Amniotic epithelial cell (primary cell): ENCODE results near the gene ZNF524.
"Not testable (repeated sequence)": the region's sequence is repeated elsewhere in the genome, so short reads cannot be mapped to it uniquely, and the experiment has no call there.

Source experiments
- DNase-seq: peaks from one replicate; pipeline ENCODE4 v3.0.0-alpha.2; 2010; ENCODE audit warnings: low read depth

The ZNF524 gene, protein sequence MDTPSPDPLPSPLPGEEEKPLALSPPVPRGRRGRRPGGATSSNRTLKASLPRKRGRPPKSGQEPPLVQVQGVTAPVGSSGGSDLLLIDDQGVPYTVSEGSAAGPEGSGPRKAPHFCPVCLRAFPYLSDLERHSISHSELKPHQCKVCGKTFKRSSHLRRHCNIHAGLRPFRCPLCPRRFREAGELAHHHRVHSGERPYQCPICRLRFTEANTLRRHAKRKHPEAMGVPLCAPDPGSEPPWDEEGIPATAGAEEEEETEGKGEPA

GRCh38 chr19:55599842-55600661, at the start of gene ZNF524:
TSS of gene ZNF524 (plus strand) at chr19:55600288. CDS start at chr19:55602113, 1,825 bp downstream.
- peak; percentile 84 for DNase-seq

DNA sequence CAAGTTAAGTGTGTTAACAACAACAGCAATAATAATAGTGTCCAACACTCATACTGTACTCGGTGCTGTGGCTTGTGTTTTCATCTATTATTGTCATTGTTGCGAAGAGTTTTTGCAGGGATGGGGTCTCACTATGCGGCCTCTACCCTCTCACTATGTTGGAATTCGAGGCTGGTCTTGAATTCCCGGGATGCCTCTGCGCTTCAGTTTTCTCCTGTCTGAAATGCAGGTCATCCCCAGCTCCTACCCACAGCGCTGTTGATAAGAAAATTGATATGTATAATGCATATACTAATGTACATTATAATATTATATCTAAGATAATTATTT, 49.8 kb upstream of the ZNF524 start:
- DNase-seq: peak; percentile 53

GRCh38 chr19:55552206-55552605, 47.9 kb upstream of the ZNF524 start:
- no peak for DNase-seq

- peak; percentile 95 for DNase-seq
Observed at GRCh38 chr19:55552620-55553019, 47.5 kb upstream of the ZNF524 start.

- DNase-seq: peak; percentile 52
Observed at GRCh38 chr19:55553217-55554182, 46.6 kb upstream of the ZNF524 start.

DNA sequence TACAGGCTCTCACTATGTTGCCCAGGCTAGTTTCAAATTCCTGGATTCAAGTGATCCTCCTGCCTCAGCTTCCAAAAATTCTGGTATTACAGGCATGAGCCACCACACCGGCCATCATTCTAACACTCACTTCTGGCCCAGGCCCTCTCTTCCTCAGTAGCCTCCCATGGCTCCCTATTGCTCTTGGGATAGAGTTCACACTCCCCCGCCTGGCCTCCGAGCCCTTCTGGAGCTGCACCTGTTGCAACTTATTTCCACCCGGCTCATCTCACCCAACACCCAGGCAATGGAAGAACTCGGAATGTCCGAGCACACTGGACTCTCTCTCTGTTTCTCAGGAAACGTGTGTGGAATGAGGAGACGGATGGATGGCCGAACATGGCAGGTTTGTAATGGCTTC, 45.8 kb upstream of the ZNF524 start:
- no peak for DNase-seq

- DNase-seq: no peak
Observed at GRCh38 chr19:55554741-55555152, 45.3 kb upstream of the ZNF524 start.

GRCh38 chr19:55559684-55560083, 40.4 kb upstream of the ZNF524 start:
- no peak for DNase-seq

DNA sequence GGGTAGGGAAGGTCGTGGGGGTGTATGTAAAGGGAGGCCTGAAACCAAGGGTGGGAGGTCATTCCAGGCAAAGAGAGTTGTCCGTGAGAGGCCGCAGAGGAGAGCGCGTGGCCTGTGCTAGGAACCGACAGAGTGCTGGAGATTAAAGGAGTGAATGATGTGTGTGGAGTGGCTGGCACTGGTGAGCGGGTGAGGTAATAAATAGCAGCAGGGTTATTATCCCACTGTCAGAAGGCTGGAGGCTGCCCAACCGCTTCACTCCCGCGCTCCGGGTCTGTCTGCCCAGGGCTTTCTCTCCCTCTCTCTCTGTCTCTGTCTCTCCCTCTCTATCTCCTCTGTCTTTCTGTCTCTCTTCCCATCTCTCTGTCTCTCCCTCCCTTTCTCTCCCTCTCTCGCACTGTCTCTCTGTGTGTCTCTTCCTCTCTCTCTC, 36.8 kb upstream of the ZNF524 start:
- peak; percentile 97 for DNase-seq

- no peak for DNase-seq
Observed at GRCh38 chr19:55566823-55567222, 33.3 kb upstream of the ZNF524 start.

- no peak for DNase-seq
Observed at GRCh38 chr19:55567708-55568328, 32.3 kb upstream of the ZNF524 start.

DNA sequence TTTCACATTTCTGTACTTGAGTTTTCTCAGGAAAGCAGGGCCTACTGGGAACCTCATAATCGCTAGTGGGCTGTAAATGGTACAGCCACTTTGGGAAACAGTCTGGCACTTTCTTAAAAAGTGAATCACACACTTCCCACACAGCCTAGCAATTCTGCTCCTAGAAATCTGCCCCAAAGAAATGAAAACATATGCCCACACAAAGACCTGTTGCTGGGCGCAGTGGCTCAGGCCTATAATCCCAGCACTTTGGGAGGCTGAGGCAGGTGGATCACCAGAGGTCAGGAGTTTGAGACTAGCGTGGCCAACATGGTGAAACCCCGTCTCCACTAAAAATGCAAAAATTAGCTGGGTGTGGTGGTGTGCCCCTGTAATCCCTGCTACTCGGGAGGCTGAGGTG, 30.6 kb upstream of the ZNF524 start:
- not testable (repeated sequence) for DNase-seq

DNA sequence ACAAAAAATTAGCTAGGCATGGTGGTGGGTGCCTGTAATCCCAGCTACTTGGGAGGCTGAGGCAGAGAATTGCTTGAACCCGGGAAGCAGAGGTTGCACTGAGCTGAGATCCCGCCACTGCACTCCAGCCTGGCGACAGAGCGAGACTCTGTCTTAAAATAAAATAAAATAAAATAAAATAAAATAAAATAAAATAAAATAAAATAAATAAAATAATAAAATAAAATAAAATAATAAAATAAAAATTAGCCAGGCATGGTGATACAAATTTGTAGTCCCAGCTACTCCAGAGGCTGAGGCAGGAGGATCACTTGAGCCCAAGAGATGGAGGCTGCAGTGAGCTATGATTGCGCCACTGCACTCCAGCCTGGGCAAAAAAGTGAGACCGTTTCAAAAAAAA, 26.2 kb upstream of the ZNF524 start:
- not testable (repeated sequence) for DNase-seq

DNA sequence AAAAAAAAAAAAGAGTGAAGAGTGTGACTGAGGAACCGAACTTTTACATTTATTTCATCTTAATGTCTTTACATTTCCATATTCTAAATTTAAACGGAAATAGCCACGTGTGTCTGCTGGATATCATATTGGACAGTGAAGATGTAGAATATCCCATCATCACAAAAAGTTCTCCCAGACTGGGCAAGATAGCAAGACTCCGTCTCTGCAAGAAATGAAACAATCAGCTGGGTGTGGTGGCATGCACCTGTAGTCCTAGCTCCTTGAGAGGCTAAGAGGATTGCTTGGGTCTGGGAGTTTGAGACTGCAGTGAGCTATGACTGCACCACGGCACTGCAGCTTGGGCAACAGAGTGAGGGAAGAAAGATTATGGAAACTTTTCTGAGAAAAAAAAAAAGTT, 23.3 kb upstream of the ZNF524 start:
- DNase-seq: no peak

GRCh38 chr19:55578031-55578760, 21.9 kb upstream of the ZNF524 start:
- no peak for DNase-seq

GRCh38 chr19:55578761-55579747, 21.0 kb upstream of the ZNF524 start:
- DNase-seq: no peak

GRCh38 chr19:55579766-55580621, 20.1 kb upstream of the ZNF524 start:
- no peak for DNase-seq

- DNase-seq: peak; percentile 89
Observed at GRCh38 chr19:55580628-55581144, 19.4 kb upstream of the ZNF524 start, which contains the start of gene ZNF579. TSS of gene ZNF579 (minus strand) at chr19:55580848. CDS start at chr19:55579639, 1,209 bp downstream.
